GM19463 (cell line): ENCODE measurements around the gene TNIP1.

ENCODE experiments used
- ATAC-seq: cut with Tn5 transposase; IDR thresholded peaks from one replicate; pipeline ENCODE4 v1.9.1; 2021; ENCODE audit warnings: mild to moderate bottlenecking, moderate library complexity; ENCODE audit not compliant: unreplicated experiment

The TNIP1 gene

GRCh38 chr5:151047814-151048425, 32.9 kb downstream of the TNIP1 start:
- peak; percentile 61 for ATAC-seq

- no peak for ATAC-seq
Measured at GRCh38 chr5:151042453-151043093, 38.3 kb downstream of the TNIP1 start.

GRCh38 chr5:151041577-151042268, 39.1 kb downstream of the TNIP1 start:
- ATAC-seq = no peak

GRCh38 chr5:151040211-151040747, 40.6 kb downstream of the TNIP1 start:
- no peak for ATAC-seq

- no peak for ATAC-seq
Measured at GRCh38 chr5:151039665-151040064, 41.2 kb downstream of the TNIP1 start.

- ATAC-seq = no peak
Measured at GRCh38 chr5:151038801-151039238, 42.0 kb downstream of the TNIP1 start.

GRCh38 chr5:151038412-151038745, 42.5 kb downstream of the TNIP1 start:
- ATAC-seq = no peak

GRCh38 chr5:151037561-151038411, 43.0 kb downstream of the TNIP1 start:
- ATAC-seq = no peak

- ATAC-seq = no peak
Measured at GRCh38 chr5:151036556-151036955, 44.3 kb downstream of the TNIP1 start.

GRCh38 chr5:151034422-151035379, 46.1 kb downstream of the TNIP1 start:
- ATAC-seq = no peak

GRCh38 chr5:151033217-151033934, 47.5 kb downstream of the TNIP1 start:
- ATAC-seq = no peak

- ATAC-seq = no peak
Measured at GRCh38 chr5:151031554-151031953, 49.3 kb downstream of the TNIP1 start.

- no peak for ATAC-seq
Measured at GRCh38 chr5:151030379-151030778, 50.5 kb downstream of the TNIP1 start.

GRCh38 chr5:151030056-151030336, 50.8 kb downstream of the TNIP1 start:
- no peak for ATAC-seq

- ATAC-seq = no peak
Measured at GRCh38 chr5:151029179-151030055, 51.4 kb downstream of the TNIP1 start.

- ATAC-seq = no peak
Measured at GRCh38 chr5:151028717-151029116, 52.1 kb downstream of the TNIP1 start.

GRCh38 chr5:151027961-151028479, 52.8 kb downstream of the TNIP1 start:
- ATAC-seq = no peak

GRCh38 chr5:151026679-151027078, 54.2 kb downstream of the TNIP1 start:
- ATAC-seq = no peak
